Measurements from ENCODE around the gene RERE. TPM values are rescaled to one million over a fixed set of nuclear protein-coding genes. Genes with fewer than 3 reads are reported as not detected.

The RERE gene
- total RNA-seq, 1 experiment from 2014 or later, result 73.4 TPM

- Histone ChIP-seq H3K36me3 (ENCODE audit: low read depth) (no peaks in the 10 kb centered on the region), H3K9me3 (ENCODE audit: insufficient read depth, low read depth) (no peaks in the 10 kb centered on the region), H3K27me3 (ENCODE audit: insufficient read depth, low read depth) (no peaks in the 10 kb centered on the region), H4K20me1 (ENCODE audit: insufficient read depth) (no peaks in the 10 kb centered on the region), H3F3A (ENCODE audit: insufficient read depth, low read depth) (no peaks in the 10 kb centered on the region), H2AFZ (no peak overlapping the region), H3K4me1 (replicated peaks; ENCODE audit: insufficient read depth) (no peaks in the 10 kb centered on the region), H3K4me2 (no peak overlapping the region), H3K79me2 (ENCODE audit: low read depth) (no peaks in the 10 kb centered on the region), H3K27ac (no peak overlapping the region), H3K9me2 (ENCODE audit: insufficient read depth) (no peaks in the 10 kb centered on the region), H3K4me3 (no peak overlapping the region)
- TF ChIP-seq CTCF (conservative IDR thresholded peaks at IDR 0.05) (no peak), EZH2 (IDR thresholded peaks at IDR 0.05; ENCODE audit: low read depth) (no peak)
- BruUV-seq (replicated peaks), result no TSS peak
- CTCF ChIA-PET, result no interaction called here
- POLR2A ChIA-PET (ENCODE audit: unreplicated experiment), result no interaction called here
- intact Hi-C loops (cut with micrococcal nuclease; ENCODE audit: unreplicated experiment), result no loop called here
- peak in 1 of 2 experiments; percentile 21 for DNase-seq
Measured at GRCh38 chr1:8439015-8439702, 378.3 kb downstream of the RERE start.

- intact Hi-C loops (cut with micrococcal nuclease; ENCODE audit: unreplicated experiment), result no loop called here
- H4K20me1 ChIP-seq (ENCODE audit: insufficient read depth), result no peaks in the 10 kb centered on the region
- H3K9me2 ChIP-seq (ENCODE audit: insufficient read depth), result no peaks in the 10 kb centered on the region
- ChIA-PET POLR2A (ENCODE audit: unreplicated experiment) (no interaction called here), CTCF (no interaction called here)
- TF ChIP-seq EZH2 (IDR thresholded peaks at IDR 0.05; ENCODE audit: low read depth) (no peak), CTCF (conservative IDR thresholded peaks at IDR 0.05) (no peak)
- no peak overlapping the region for H3K27ac ChIP-seq
- DNase-seq, result no peak
- no peak overlapping the region for H3K4me2 ChIP-seq
- H3K4me3 ChIP-seq, result no peak overlapping the region
- BruUV-seq (replicated peaks), result no TSS peak
- H3K4me1 ChIP-seq (replicated peaks; ENCODE audit: insufficient read depth), result no peaks in the 10 kb centered on the region
- no peaks in the 10 kb centered on the region for H3F3A ChIP-seq (ENCODE audit: insufficient read depth, low read depth)
- no peaks in the 10 kb centered on the region for H3K36me3 ChIP-seq (ENCODE audit: low read depth)
- no peak overlapping the region for H2AFZ ChIP-seq
- H3K27me3 ChIP-seq (ENCODE audit: insufficient read depth, low read depth), result no peaks in the 10 kb centered on the region
- H3K9me3 ChIP-seq (ENCODE audit: insufficient read depth, low read depth), result no peaks in the 10 kb centered on the region
- no peaks in the 10 kb centered on the region for H3K79me2 ChIP-seq (ENCODE audit: low read depth)
Measured at GRCh38 chr1:8438489-8438888, 379.0 kb downstream of the RERE start.

- Histone ChIP-seq H3K4me1 (replicated peaks; ENCODE audit: insufficient read depth) (no peaks in the 10 kb centered on the region), H3K27ac (no peak overlapping the region), H3K9me3 (ENCODE audit: insufficient read depth, low read depth) (no peaks in the 10 kb centered on the region), H3F3A (ENCODE audit: insufficient read depth, low read depth) (no peaks in the 10 kb centered on the region), H3K4me2 (no peak overlapping the region), H2AFZ (no peak overlapping the region), H3K9me2 (ENCODE audit: insufficient read depth) (no peaks in the 10 kb centered on the region), H3K4me3 (no peak overlapping the region), H3K36me3 (ENCODE audit: low read depth) (no peaks in the 10 kb centered on the region), H3K27me3 (ENCODE audit: insufficient read depth, low read depth) (no peaks in the 10 kb centered on the region), H3K79me2 (ENCODE audit: low read depth) (no peaks in the 10 kb centered on the region), H4K20me1 (ENCODE audit: insufficient read depth) (no peaks in the 10 kb centered on the region)
- intact Hi-C loops (cut with micrococcal nuclease; ENCODE audit: unreplicated experiment), result no loop called here
- TF ChIP-seq CTCF (conservative IDR thresholded peaks at IDR 0.05) (no peak), EZH2 (IDR thresholded peaks at IDR 0.05; ENCODE audit: low read depth) (no peak)
- no TSS peak for BruUV-seq (replicated peaks)
- CTCF ChIA-PET, result no interaction called here
- DNase-seq, result no peak
- POLR2A ChIA-PET (ENCODE audit: unreplicated experiment), result interaction anchor here (0.6 kb wide), 1 partner anchor 60 kb away, joined by 5 read pairs; no protein-coding TSS in a partner anchor
Measured at GRCh38 chr1:8437347-8437746, 380.1 kb downstream of the RERE start.

Data from PC-9 (cell line).